Measurements from ENCODE around the gene SBDS.
"Not testable (repeated sequence)": the region's sequence is repeated elsewhere in the genome, so short reads cannot be mapped to it uniquely, and the experiment has no call there.

SBDS gene

DNA sequence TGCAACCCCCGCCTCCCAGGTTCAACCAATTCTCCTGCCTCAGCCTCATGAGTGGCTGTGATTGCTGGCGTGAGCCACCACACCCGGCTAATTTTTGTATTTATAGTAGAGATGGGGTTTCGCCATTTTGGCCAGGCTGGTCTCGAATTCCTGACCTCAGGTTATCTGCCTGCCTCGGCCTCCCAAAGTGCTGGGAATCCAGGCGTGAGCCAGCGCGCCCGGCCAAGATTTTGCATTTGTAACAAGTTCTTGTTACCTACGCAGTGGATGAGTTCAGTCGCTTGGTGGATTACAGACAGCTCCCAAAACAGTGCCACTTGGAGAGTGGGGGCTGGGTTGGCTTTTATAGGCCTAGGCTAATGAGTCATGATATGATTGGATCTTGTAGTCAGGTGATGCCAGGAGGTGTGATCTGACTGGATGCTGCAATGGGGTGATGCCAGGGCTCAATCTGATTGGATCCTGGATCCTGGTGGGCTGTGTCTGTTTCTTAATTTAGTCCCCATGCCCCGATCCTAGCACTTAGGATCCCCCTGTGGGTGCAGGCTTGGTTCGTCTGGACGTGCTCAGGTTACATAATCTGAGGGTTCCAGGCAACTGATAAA, 20.3 kb downstream of the SBDS start:
- Histone ChIP-seq H3K4me3 (ENCODE audit: insufficient read depth, low read length, poor library complexity, severe bottlenecking) (no peak overlapping the region), H3K27ac (ENCODE audit: low read depth, low read length) (no peak overlapping the region), H2AFZ (ENCODE audit: low read depth, low read length, severe bottlenecking) (no peak overlapping the region)

DNA sequence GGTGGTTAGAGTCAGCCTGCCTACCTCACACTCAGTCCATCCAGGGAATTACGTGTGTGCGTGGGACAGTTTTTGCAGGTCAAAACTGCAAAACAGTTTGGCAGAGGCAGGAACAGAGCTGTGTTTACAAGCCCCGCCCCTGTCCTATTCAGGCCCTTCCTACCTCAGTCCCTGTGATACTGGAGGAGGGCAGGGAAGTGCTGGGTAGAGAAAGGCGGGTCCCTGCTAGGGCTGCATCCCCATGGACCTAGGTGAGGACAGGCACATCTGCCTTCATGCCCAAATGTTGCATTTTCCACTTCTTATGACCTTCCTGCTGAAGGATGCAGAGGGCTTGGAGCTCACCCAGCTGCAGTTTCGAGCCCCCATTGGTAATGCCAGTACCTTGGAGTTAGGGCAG, 25.1 kb downstream of the SBDS start:
- Histone ChIP-seq H3K9me2 (replicated peaks; ENCODE audit: insufficient read depth, low read length) (no peaks in the 10 kb centered on the region), H3K9ac (ENCODE audit: low read length) (no peak overlapping the region), H3K4me3 (ENCODE audit: insufficient read depth, low read length, poor library complexity, severe bottlenecking) (no peak overlapping the region), H4K20me1 (ENCODE audit: low read depth, low read length) (no peaks in the 10 kb centered on the region), H3K27me3 (ENCODE audit: low read length) (no peaks in the 10 kb centered on the region), H2AFZ (ENCODE audit: low read depth, low read length, severe bottlenecking) (no peak overlapping the region), H3K4me2 (ENCODE audit: low read depth, low read length, poor library complexity, severe bottlenecking) (no peak overlapping the region), H3K27ac (ENCODE audit: low read depth, low read length) (no peak overlapping the region), H3K36me3 (ENCODE audit: low read length) (no peaks in the 10 kb centered on the region), H3K79me2 (ENCODE audit: insufficient read depth, low read length) (no peaks in the 10 kb centered on the region), H3F3A (ENCODE audit: insufficient read depth) (no peaks in the 10 kb centered on the region), H3K9me3 (ENCODE audit: insufficient read depth, low read length) (no peaks in the 10 kb centered on the region)
- TF ChIP-seq, protein P1, sequence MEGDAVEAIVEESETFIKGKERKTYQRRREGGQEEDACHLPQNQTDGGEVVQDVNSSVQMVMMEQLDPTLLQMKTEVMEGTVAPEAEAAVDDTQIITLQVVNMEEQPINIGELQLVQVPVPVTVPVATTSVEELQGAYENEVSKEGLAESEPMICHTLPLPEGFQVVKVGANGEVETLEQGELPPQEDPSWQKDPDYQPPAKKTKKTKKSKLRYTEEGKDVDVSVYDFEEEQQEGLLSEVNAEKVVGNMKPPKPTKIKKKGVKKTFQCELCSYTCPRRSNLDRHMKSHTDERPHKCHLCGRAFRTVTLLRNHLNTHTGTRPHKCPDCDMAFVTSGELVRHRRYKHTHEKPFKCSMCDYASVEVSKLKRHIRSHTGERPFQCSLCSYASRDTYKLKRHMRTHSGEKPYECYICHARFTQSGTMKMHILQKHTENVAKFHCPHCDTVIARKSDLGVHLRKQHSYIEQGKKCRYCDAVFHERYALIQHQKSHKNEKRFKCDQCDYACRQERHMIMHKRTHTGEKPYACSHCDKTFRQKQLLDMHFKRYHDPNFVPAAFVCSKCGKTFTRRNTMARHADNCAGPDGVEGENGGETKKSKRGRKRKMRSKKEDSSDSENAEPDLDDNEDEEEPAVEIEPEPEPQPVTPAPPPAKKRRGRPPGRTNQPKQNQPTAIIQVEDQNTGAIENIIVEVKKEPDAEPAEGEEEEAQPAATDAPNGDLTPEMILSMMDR (IDR thresholded peaks at IDR 0.05; ENCODE audit: insufficient read depth, low read length, poor library complexity, severe bottlenecking) = no peak
- no peak for TF ChIP-seq EZH2phosphoT487 (conservative IDR thresholded peaks at IDR 0.05; ENCODE audit: low read length)

More for the DNA sequence above, 20.3 kb downstream of the SBDS start:
- Histone ChIP-seq H3K79me2 (ENCODE audit: insufficient read depth, low read length) (no peaks in the 10 kb centered on the region), H3K4me2 (ENCODE audit: low read depth, low read length, poor library complexity, severe bottlenecking) (no peak overlapping the region), H4K20me1 (ENCODE audit: low read depth, low read length) (no peaks in the 10 kb centered on the region), H3K27me3 (ENCODE audit: low read length) (no peaks in the 10 kb centered on the region), H3F3A (ENCODE audit: insufficient read depth) (no peaks in the 10 kb centered on the region), H3K9me3 (ENCODE audit: insufficient read depth, low read length) (peaks cover 6% of the 10 kb centered on the region; the same call in 1 of the 2 replicates), H3K36me3 (ENCODE audit: low read length) (no peaks in the 10 kb centered on the region), H3K9ac (ENCODE audit: low read length) (no peak overlapping the region), H3K9me2 (replicated peaks; ENCODE audit: insufficient read depth, low read length) (no peaks in the 10 kb centered on the region)
- TF ChIP-seq, protein P1 (IDR thresholded peaks at IDR 0.05; ENCODE audit: insufficient read depth, low read length, poor library complexity, severe bottlenecking) = no peak
- no peak for TF ChIP-seq EZH2phosphoT487 (conservative IDR thresholded peaks at IDR 0.05; ENCODE audit: low read length)

DNA sequence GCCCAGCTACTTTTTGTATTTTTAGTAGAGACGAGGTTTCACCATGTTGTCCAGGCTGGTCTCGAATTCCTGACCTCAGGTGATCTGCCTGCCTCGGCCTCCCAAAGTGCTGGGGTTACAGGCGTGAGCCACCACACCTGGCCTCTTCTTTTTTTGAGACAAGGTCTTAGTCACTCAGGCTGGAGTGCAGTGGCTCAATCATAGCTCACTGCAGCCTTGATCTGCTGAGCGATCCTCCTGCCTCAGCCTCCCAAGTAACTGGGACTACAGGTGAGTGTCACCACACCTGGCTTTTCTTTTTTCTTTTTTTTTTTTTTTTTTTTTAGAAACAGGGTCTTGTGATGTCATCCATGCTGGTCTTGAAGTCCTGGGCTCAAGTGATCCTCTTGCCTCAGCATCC, 26.4 kb downstream of the SBDS start:
- H3K4me2 ChIP-seq (ENCODE audit: low read depth, low read length, poor library complexity, severe bottlenecking); H3K9me3 ChIP-seq (ENCODE audit: insufficient read depth, low read length); H3K27me3 ChIP-seq (ENCODE audit: low read length); H3K4me3 ChIP-seq (ENCODE audit: insufficient read depth, low read length, poor library complexity, severe bottlenecking); H2AFZ ChIP-seq (ENCODE audit: low read depth, low read length, severe bottlenecking); H3K9ac ChIP-seq (ENCODE audit: low read length); H3K9me2 ChIP-seq (replicated peaks; ENCODE audit: insufficient read depth, low read length); H3F3A ChIP-seq (ENCODE audit: insufficient read depth); H3K79me2 ChIP-seq (ENCODE audit: insufficient read depth, low read length); H4K20me1 ChIP-seq (ENCODE audit: low read depth, low read length); H3K36me3 ChIP-seq (ENCODE audit: low read length); H3K27ac ChIP-seq (ENCODE audit: low read depth, low read length): not testable (repeated sequence)

DNA sequence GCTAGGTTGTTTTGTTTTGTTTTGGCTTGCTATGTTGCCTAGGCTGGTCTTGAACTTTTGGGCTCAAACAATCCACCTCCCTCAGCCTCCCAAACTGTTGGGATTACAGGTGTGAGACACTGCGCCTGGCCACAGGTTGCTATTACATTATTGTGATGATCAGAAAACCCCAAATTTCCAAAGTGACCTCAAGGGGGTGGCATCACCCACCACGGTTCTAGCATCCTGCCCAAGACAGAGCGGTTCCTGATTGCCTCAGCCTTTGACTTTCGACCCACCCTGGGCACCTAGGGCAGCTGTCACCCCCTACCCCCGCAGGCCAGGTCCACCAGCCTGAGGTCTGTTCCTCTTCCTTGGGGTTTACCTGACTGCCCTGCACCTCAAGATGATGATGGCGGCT, 28.4 kb downstream of the SBDS start:
- TF ChIP-seq, protein P1 (IDR thresholded peaks at IDR 0.05; ENCODE audit: insufficient read depth, low read length, poor library complexity, severe bottlenecking) = no peak
- TF ChIP-seq EZH2phosphoT487 (conservative IDR thresholded peaks at IDR 0.05; ENCODE audit: low read length) = no peak
- no peak overlapping the region for H3K9ac ChIP-seq (ENCODE audit: low read length)
- no peaks in the 10 kb centered on the region for H3K9me3 ChIP-seq (ENCODE audit: insufficient read depth, low read length)
- H3K27ac ChIP-seq (ENCODE audit: low read depth, low read length) = no peak overlapping the region
- no peaks in the 10 kb centered on the region for H3K36me3 ChIP-seq (ENCODE audit: low read length)
- no peaks in the 10 kb centered on the region for H3F3A ChIP-seq (ENCODE audit: insufficient read depth)
- no peaks in the 10 kb centered on the region for H3K9me2 ChIP-seq (replicated peaks; ENCODE audit: insufficient read depth, low read length)
- no peaks in the 10 kb centered on the region for H4K20me1 ChIP-seq (ENCODE audit: low read depth, low read length)
- no peak overlapping the region for H3K4me2 ChIP-seq (ENCODE audit: low read depth, low read length, poor library complexity, severe bottlenecking)
- H3K79me2 ChIP-seq (ENCODE audit: insufficient read depth, low read length) = no peaks in the 10 kb centered on the region
- H2AFZ ChIP-seq (ENCODE audit: low read depth, low read length, severe bottlenecking) = no peak overlapping the region
- H3K27me3 ChIP-seq (ENCODE audit: low read length) = no peaks in the 10 kb centered on the region
- H3K4me3 ChIP-seq (ENCODE audit: insufficient read depth, low read length, poor library complexity, severe bottlenecking) = no peak overlapping the region
